LoVo (cell line): Measurements from ENCODE around the gene TFF3.
"Not testable (repeated sequence)": the region's sequence is repeated elsewhere in the genome, so short reads cannot be mapped to it uniquely, and the experiment has no call there.

ENCODE experiments used
- DNase-seq: peaks from one replicate; pipeline ENCODE4 v3.0.0-alpha.2; 2016; ENCODE audit warnings: low spot score

The TFF3 gene

DNA sequence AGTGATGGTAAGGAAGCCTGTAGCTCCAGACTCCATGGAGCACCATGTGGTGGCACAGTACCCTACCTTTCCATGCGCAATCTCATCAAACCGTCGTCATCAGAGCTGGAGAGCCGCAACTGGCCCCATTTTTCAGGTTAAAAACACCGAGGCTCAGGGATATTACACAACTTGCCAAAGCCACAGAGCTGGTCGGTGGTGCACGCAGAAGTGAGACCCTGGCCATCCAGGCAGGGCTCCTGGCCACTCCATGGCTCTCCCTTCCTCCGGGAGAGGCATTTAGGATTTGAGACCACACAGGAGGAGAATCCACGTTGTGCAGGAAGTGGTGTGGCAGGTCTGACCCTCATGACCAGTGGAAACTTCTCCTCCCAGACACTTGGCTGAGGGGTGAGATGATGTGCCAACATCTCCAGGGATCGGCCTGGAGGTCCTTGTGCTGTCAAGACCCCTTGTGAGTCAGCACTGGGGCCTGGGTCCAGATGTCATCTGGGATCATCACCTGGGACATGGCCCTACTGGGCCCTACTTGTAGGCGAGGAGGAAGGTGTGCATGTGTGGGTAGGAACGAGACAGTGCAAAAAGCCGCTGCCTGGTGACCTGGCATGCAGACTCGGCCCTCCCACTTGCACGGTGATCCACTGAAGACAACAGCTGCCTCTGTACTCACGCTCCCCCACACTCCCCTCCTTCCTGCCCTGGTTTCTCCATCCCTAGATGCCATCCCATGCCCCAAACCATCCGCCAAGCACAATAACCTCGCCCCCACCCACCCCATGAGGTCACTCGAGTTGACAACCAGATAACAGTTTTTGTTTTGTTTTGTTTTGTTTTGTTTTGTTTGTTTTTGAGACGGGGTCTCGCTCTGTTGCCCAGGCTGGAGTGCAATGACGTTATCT, 10.4 kb downstream of the TFF3 start:
- no peak for DNase-seq

DNA sequence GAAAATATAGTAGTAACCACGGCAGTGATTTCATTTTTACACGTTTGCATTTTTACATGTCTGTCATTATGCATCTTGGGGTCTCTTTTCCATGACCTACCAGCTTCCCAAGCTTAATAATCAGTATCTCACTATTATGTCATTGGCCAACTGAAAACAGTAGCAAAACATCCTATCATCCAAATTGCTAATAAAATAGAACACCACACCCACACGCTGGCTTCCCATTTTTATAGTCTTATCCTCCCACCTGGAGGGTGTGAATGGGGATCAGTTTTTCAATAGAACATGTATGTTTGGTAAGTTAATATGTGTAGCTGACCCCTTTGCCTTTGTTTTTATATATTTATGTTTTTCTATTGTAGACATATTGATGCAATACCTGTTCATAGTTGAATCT, 11.8 kb downstream of the TFF3 start:
- no peak for DNase-seq

DNA sequence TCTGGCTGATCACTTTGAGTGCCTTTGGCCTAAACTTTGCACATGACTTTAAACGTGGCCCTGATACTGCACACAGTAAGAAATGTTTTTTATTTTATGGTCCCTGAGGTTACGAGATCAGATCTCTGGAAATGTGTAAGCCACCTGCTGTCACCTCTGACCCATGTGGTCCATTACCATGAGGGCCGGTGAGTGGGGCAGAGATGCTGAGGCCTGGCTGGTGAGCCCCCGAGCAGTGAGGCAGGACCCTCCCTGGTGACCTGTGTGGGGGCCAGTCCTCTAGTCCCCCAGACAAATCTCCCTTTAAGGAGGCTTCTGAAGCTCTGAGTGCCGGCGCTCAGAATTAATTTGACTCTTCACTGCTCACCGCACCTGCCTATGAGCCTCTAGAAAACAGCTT, 12.4 kb downstream of the TFF3 start:
- DNase-seq, result no peak

DNA sequence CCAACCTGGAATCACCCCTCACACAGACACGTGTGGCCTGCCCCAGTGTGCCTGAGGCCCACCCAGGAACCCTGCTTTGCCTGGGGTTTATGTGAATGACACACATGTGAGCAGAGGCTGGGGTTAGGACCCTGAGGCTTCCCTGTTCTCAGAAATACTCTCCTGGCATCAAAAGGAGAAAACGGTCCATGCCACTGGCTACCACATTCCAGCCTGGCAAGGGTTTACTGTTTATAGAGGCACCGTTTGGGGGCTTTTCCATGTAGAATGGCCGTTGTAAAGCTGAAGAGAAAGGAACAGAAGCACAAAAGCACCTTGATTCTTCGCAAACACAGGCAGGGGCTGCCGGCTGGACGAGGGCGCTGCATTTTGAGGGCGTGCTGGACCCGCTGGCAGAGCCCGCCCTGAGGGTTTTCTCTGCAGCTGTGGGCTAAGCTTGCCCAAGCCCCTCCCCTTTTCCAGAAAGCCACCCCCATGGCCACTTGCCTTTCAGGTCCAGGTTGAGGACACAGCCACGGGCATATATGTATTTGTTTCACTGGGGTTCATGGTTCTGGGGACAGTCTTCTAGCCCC, 13.0 kb downstream of the TFF3 start:
- DNase-seq, result no peak

DNA sequence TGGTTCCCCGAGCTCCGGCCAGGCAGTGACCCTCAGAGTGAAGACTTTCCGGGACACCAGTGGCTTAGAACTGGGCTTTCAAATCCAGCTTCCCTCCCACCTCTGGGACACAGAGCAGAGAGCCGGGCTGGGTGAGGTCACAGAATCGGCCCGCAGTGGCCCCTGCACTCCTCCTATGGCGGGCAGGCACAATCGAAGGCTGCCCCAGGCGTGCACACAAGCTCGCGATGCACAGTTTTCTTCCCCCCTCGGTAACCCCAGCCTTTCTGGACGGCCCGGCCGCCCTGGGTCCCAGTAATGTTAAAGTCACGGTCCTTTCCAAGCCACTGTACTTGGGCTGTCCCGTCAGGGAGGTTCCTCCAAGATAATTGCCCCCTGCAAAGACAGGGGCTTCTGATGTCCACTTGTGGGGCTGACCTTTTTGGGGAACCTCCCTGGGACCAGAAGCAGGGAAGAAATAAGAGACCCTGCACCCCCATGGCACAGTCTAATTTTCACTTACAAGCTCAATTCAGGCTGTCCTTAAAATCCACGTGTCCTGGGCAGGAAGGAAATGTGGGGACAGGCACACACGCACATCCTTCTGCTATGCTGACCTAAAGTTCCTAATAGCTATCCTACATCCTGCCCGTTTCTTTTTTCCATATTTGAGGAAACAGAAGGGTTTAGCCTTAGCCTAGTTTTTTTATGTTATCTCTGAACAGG, 13.7 kb downstream of the TFF3 start:
- no peak for DNase-seq

DNA sequence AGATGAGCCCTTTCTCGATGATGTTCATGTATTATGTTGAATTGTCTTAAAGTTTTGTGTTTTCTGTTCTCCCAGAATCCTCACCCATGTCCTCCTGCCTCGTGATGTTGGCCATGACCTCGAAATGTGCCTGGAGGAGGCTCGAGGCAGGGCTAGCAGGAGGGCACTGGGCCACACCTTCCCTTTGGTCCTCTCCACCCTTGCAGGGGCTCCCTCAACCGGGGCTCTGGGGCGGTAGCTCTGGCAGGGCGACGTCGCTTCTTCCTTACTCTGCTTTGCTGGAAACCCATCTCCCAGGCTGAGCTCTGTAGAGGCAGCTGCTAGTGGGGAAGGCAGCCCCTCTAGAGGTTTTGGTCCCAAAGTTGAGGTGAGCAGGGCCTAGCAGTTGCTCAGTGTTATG, 14.3 kb downstream of the TFF3 start:
- DNase-seq, result no peak

DNA sequence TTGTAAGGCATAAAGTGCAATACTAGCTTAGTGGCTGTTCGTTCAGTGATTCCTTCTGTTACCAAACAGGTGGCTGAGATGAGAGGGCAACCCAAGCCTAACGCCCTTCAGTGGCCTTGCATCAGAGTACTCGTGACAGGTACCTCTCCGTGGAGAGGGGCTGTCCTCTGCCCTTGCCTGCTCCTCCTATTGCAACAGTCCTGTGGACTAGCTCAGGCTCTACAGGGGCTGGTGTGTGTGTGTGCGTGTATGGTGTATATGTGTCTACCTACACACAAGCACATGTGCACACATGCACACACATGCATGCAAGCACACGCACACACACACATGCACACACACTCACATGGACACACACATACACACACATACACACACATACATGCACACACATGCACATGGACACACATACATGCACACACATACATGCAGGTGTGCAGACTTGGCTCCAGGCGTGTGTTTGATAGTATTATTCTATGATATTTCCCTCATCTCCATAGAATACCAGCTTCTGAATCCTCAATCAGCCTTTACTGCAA, 15.1 kb downstream of the TFF3 start:
- DNase-seq, result no peak

DNA sequence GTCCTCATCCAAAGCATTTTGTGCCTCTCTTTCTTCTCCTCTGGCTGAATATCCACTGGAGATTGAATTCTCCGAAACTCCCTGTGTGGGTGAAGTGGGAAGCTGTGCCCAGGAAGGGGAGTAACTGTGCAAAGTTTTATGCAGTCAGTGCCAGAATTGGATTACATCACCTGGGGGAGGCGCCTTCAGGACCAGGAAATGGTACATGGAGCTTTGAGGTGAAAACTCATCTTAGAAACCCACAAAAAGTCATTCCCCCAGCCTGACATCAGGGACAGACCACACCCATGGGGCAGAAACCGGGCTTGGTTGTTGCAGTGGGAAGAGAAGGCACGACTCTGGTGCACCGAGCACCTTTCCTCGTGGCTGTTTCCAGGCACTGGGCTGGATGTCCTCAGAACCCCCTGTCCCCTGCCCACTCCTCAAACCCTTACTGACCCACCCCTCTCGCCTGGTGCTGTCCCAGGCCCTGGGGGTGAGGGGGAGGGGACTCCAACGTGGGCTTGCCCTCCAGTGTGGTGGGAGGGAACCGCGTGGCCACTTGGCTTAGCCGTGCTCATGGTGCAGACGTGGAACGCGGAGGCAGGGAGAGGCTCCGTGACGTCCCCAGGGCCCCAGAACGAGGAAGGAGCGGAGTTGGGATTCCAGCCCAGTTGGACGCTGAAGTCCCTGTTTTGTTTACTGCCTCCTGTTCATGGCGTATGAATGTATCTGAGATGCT, 15.7 kb downstream of the TFF3 start:
- DNase-seq, result peak; percentile 5

DNA sequence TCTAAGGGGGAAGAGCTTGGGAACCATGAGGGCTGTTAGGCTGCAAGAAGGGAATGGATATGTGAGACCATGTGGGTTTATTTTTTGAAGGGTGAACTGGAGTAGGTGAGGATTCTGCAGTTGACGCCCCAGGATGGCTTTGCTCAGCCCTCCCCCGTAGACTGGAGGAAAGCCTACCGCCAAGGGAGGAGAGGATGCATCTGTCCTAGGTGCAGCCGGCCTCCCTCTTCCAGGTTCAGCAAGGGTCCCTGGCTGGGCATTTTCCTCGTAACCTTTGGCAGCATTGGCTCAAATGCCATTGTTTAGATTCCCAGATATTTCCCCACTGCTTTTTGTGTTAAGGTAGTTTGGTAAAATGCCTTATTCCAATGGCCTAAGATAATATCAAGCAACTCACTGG, 16.6 kb downstream of the TFF3 start:
- DNase-seq, result no peak

DNA sequence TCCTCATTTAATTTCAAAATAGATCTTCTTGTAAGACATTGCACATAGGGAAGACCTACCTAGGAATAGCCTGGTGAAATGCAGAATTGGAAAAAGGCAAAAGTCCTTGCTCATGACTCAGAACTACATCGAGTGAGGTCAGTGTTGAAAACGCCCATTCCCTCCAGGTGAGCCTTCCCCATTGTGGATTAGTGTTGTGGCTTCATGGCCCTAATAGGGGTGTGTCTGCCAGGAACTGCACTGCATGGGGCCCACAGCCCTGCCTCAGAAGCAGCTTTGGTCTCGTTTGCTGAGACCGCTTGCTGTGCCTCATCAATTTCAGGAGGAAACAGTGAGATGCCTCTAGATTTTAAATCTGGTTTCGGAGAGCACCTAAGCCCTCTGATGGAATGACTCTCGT, 17.0 kb downstream of the TFF3 start:
- DNase-seq, result peak; percentile 53

DNA sequence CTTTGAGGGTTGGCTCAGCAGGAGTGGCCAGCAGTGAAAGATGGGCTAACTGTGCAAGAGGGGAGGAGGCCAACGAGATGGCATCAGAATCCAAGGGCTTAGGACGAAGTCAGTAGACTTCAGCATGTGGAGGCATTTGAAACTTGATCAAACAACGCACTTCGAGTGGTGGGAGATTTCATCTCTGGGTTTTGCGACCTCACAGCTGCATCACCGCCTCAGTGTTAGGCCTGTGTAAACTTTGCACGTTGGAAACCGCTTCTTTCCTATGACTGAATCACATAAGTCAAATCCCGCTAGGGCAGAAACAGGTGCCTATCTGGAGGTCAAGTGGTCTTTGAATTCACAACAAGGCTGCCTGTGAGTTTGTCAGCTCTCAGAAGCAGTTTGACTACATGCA, 17.8 kb downstream of the TFF3 start:
- DNase-seq, result no peak

DNA sequence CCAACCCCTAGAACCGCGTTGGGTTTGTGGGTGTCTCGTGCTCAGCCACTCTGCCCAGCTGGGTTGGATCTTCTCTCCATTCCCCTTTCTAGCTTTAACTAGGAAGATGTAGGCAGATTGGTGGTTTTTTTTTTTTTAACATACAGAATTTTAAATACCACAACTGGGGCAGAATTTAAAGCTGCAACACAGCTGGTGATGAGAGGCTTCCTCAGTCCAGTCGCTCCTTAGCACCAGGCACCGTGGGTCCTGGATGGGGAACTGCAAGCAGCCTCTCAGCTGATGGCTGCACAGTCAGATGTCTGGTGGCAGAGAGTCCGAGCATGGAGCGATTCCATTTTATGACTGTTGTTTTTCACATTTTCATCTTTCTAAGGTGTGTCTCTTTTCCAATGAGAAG, 18.7 kb downstream of the TFF3 start:
- no peak for DNase-seq

DNA sequence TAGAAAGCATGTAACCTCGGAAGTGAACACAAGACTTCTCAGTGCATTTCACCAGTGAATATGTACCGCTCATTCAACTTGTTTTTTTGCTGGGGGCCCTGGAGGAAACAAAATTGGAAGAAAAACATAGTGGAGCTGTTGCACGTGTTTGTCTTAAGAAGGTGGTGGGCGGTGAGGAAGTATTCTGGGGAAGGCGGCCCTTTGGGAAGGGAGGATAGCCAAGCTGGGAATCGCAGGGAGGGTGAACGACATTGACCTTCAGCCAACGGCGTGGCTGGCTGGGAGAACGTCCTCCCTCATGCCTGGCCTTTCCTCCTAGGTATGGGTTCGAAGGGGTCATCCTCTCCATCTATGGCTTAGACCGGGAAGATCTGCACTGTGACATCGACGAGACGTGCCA, 19.4 kb downstream of the TFF3 start:
- DNase-seq, result no peak

DNA sequence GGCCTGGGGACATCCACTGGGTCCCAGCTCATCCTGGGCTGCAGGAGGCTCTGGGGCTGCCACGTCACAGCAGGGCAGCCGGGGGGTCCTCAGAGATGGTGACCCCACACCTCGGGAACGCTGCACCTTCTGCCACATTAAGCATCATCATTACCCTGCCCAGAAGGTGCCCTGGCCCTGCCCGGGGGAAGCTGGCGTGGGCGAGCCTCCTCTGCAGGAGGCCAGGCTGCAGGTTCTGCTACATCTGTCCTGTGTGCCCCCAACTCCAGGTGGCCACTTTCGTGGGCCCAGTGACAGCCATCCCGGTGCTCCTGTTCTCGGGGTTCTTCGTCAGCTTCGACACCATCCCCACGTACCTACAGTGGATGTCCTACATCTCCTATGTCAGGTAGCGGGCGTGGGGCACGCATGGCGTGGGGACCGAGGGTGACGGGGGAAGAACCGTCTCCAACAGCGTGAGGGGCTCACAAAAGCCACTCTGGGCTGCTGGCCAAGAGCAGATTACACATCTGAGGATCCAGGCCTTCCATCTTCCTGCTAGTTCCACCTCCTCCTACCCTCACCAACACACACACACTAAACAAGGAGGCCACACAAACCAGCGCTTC, 20.8 kb downstream of the TFF3 start:
- no peak for DNase-seq

DNA sequence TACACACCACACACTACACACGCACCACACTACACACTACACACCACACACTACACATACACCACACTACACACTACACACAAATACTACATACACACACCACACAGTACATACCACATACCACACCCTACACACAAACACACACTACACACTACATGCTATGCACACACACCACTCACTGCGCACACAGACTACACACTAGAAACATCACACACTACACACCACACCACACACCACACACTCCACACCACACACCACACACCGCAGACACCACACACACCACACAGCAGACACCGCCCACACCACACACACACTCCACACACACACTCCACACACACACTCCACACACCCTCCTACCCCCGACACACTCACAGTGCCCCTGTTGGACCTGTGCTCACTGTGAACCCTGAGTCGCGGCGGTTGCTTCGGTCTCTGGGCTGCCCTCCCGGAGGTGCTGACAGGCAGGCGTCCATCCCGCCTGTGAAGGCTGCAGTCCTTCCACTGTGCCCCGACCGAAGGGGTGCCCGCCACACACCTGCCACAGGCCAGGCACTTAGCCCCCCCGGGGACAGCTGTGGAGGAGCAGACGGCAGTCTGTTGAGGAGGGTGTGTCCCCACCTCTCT, 21.4 kb downstream of the TFF3 start:
- no peak for DNase-seq

DNA sequence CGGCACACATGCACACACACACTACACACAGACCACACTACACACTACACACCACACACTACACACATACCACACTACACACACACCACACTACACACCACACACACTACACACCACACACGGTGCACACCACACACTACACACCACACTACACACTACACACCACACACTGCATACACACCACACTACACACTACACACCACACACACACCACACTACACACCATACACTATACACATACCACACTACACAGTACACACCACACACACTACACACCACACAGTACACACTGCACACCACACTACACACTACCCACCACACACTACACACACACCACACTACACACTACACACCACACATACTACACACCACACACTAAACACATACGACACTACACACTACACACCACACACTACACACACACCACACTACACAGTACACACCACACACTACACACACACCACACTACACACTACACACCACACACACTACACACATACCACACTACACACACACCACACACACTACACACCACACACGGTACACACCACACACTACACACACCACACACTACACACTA, 22.6 kb downstream of the TFF3 start:
- DNase-seq, result not testable (repeated sequence)

DNA sequence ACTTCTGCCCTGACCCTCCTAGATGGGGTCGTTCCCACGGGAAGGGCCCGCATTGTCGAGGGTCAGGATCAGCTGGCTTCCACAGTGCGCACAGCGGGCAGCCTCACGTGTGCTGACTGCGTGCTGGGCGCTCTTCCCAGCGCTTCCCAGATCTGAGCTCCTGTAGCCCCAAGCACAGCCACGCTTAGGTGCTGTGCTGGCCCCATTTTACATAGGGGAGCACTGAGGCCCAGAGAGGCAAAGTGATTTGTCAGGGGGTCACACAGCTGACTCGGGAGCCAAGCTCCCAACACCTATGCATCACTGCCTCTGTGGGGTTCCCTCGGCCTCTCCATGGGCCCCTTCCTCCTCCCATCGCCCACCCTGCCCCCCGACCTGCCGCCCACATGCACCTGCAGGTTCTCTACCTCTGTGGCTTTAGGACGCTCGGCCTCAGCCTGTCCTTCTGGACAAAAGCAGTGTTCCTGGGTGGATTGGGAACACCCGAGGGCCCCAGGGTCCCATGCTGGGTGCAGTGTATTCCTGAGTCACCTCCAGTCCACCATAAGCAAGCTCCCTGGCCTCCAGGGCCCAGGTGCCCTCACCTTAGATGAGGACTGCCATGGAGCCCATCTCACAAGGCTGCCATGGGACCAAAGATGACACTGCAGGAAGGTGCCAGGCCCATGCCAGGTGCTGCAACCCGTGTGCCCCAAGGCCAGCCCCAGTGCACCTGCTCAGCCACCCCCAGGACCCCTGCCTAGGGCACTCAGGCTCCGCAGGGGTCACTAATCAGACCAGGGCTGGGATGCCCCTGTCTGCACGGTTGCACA, 23.3 kb downstream of the TFF3 start:
- DNase-seq, result no peak

DNA sequence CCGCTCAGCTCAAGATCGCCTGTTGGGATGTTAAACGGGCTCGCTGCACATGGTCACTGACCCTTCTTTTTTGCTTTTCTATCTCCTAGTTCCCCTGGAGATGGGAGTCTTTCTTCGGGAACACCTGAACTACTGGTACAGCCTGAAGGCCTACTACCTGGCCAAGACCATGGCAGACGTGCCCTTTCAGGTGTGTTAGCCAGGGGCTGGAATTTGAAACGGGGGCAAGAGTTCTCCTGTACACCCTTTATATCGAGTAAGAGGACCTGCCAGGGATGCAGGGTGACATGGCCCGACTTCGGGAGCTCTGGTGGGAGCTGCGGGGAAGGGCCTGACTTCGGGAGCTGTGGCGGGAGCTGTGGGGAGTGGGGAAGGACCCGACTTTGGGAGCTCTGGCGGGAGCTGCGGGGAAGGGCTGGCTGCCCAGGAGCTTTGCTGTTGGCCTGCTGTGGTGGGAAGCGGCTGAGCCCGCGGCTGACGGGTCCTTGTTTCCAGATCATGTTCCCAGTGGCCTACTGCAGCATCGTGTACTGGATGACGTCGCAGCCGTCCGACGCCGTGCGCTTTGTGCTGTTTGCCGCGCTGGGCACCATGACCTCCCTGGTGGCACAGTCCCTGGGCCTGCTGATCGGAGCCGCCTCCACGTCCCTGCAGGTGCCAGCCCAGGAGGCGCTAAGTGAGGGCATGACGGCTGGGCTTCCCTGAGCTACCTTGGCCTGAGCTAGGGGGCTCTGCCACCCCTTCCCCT, 24.0 kb downstream of the TFF3 start:
- DNase-seq, result no peak

DNA sequence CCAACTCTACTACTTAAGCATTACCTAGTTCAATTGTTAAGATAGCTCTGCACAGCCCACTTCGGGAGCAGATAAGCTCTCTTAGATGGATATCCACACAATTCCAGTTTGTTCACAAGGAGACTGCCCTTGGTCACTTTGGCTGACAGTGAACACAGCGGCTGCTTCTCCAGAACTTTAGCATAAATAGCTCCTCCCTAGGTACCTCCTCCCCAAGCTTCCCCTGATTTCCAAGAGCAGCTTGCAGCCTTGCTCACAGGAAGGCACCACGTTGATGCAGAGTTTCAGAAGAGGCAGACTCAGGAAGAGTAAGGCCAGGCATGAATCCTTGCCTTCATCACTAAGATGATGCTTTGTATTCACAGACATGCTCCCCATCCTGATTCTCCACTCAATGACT, 24.7 kb downstream of the TFF3 start:
- DNase-seq, result no peak
